ENCODE measurements around the gene DNAJC17. TPM values are rescaled to one million over a fixed set of nuclear protein-coding genes. Genes with fewer than 3 reads are reported as not detected.

Gene DNAJC17
- polyA plus RNA-seq, 4 donors = 38.0 to 45.4 (median 41.7) TPM

- DNase-seq (ENCODE audit: low read depth in 4 of 4, low spot score in 2 of 4) = no peak
Observed at GRCh38 chr15:40793216-40793989, 13.9 kb downstream of the DNAJC17 start.

- DNase-seq (ENCODE audit: low read depth in 4 of 4, low spot score in 2 of 4) = no peak
Observed at GRCh38 chr15:40792394-40792793, 14.9 kb downstream of the DNAJC17 start.

- no peak for DNase-seq (ENCODE audit: low read depth in 4 of 4, low spot score in 2 of 4)
Observed at GRCh38 chr15:40790718-40791117, 16.6 kb downstream of the DNAJC17 start.

GRCh38 chr15:40789999-40790398, 17.3 kb downstream of the DNAJC17 start:
- DNase-seq (ENCODE audit: low read depth in 4 of 4, low spot score in 2 of 4) = no peak

GRCh38 chr15:40789119-40789518, 18.2 kb downstream of the DNAJC17 start:
- DNase-seq (ENCODE audit: low read depth in 4 of 4, low spot score in 2 of 4) = no peak

GRCh38 chr15:40787991-40788390, 19.3 kb downstream of the DNAJC17 start:
- DNase-seq (ENCODE audit: low read depth in 4 of 4, low spot score in 2 of 4) = no peak

- DNase-seq (ENCODE audit: low read depth in 4 of 4, low spot score in 2 of 4) = peak in 1 of 4 donors; percentile 53
Observed at GRCh38 chr15:40787344-40787841, 19.9 kb downstream of the DNAJC17 start.

- no peak for DNase-seq (ENCODE audit: low read depth in 4 of 4, low spot score in 2 of 4)
Observed at GRCh38 chr15:40785814-40786213, 21.5 kb downstream of the DNAJC17 start.

GRCh38 chr15:40785164-40785563, 22.1 kb downstream of the DNAJC17 start:
- DNase-seq (ENCODE audit: low read depth in 4 of 4, low spot score in 2 of 4) = no peak

- DNase-seq (ENCODE audit: low read depth in 4 of 4, low spot score in 2 of 4) = no peak
Observed at GRCh38 chr15:40782609-40783227, 24.6 kb downstream of the DNAJC17 start.

- DNase-seq (ENCODE audit: low read depth in 4 of 4, low spot score in 2 of 4) = no peak
Observed at GRCh38 chr15:40776537-40777141, 30.6 kb downstream of the DNAJC17 start.

- DNase-seq (ENCODE audit: low read depth in 4 of 4, low spot score in 2 of 4) = no peak
Observed at GRCh38 chr15:40775740-40776536, 31.3 kb downstream of the DNAJC17 start.

- no peak for DNase-seq (ENCODE audit: low read depth in 4 of 4, low spot score in 2 of 4)
Observed at GRCh38 chr15:40775007-40775406, 32.3 kb downstream of the DNAJC17 start.

GRCh38 chr15:40773902-40774301, 33.4 kb downstream of the DNAJC17 start:
- no peak for DNase-seq (ENCODE audit: low read depth in 4 of 4, low spot score in 2 of 4)

GRCh38 chr15:40773496-40773895, 33.8 kb downstream of the DNAJC17 start:
- DNase-seq (ENCODE audit: low read depth in 4 of 4, low spot score in 2 of 4) = no peak

- DNase-seq (ENCODE audit: low read depth in 4 of 4, low spot score in 2 of 4) = no peak
Observed at GRCh38 chr15:40772014-40772413, 35.3 kb downstream of the DNAJC17 start.

GRCh38 chr15:40771242-40771641, 36.0 kb downstream of the DNAJC17 start:
- no peak for DNase-seq (ENCODE audit: low read depth in 4 of 4, low spot score in 2 of 4)

- no peak for DNase-seq (ENCODE audit: low read depth in 4 of 4, low spot score in 2 of 4)
Observed at GRCh38 chr15:40770147-40770721, 37.0 kb downstream of the DNAJC17 start.

GRCh38 chr15:40769274-40770146, 37.8 kb downstream of the DNAJC17 start, which contains the start of gene C15orf62:
Gene C15orf62 (plus strand): TSS chr15:40769980. CDS start chr15:40770496, 516 bp downstream.
- DNase-seq (ENCODE audit: low read depth in 4 of 4, low spot score in 2 of 4) = no peak
